GM12878 (cell line): ENCODE measurements around the gene LIF. TPM values are rescaled to one million over a fixed set of nuclear protein-coding genes. Genes with fewer than 3 reads are reported as not detected.

ENCODE experiments used
- ATAC-seq: fragments of 200-7000 bp; cut with Tn5 transposase; 3 replicates; pipeline ENCODE4 v1.9.1; 2020; ENCODE audit warnings: mild to moderate bottlenecking, moderate library complexity
- BruUV-seq: library from RNA; stranded (reverse); fragments of 400-500 nt; replicated peaks from 2 replicates; lab custom pipeline; 2021; lab: Mats Ljungman, UMichigan
- CTCF ChIA-PET: fragments of 300-600 bp; sonication (Branson Sonifier 250); formaldehyde crosslinking; extraction: SDS; loops from one replicate; lab custom pipeline; 2021; ENCODE audit warnings: inconsistent platforms; lab: Yijun Ruan, JAX
- POLR2A ChIA-PET: fragments of 350-600 bp; formaldehyde crosslinking; extraction: SDS; loops from one replicate; lab custom pipeline; 2021; ENCODE audit warnings: inconsistent platforms; lab: Charles Lee
- RAD21 ChIA-PET: fragments of 300-600 bp; sonication (Branson Sonifier 250); formaldehyde crosslinking; loops from one replicate; lab custom pipeline; 2023; ENCODE audit warnings: antibody characterized with exemption; ENCODE audit not compliant: unreplicated experiment; lab: Charles Lee
- SMC1A ChIA-PET: fragments of 300-600 bp; sonication (Branson Sonifier 250); formaldehyde crosslinking; loops from one replicate; lab custom pipeline; 2023; ENCODE audit not compliant: unreplicated experiment, uncharacterized antibody; lab: Charles Lee
- DNase-seq: peaks from one replicate; pipeline ENCODE4 v3.0.0-alpha.2; 2011; ENCODE audit warnings: low read depth, low spot score
- FAIRE-seq: peaks from 3 replicates; lab custom pipeline; 2011; peaks lifted over from hg19 to GRCh38; lab: Jason Lieb, UNC
- H2AFZ ChIP-seq: 2 replicates; pipeline ENCODE4 v1.6.0; 2011; ENCODE audit warnings: low read depth, low read length, control low read depth; ENCODE audit not compliant: control insufficient read depth
- H3K27ac ChIP-seq: 2 replicates; pipeline ENCODE4 v1.5.1; 2011; ENCODE audit warnings: control low read depth; ENCODE audit not compliant: control insufficient read depth, insufficient read depth
- H3K27me3 ChIP-seq, 2 experiments: replicated peaks in 1 of 2; 2 replicates each; pipeline versions ENCODE4 v1.6.0 to v1.6.1; 2011; ENCODE audit warnings: low read length in 1 of 2; ENCODE audit not compliant: control insufficient read depth in 2 of 2, insufficient read depth in 2 of 2
- H3K36me3 ChIP-seq, 2 experiments: 2 replicates each; pipeline ENCODE4 v1.5.1; 2011; ENCODE audit warnings: low read length in 1 of 2; ENCODE audit not compliant: control insufficient read depth in 2 of 2, insufficient read depth in 2 of 2
- H3K4me1 ChIP-seq: 2 replicates; pipeline ENCODE4 v1.6.1; 2011; ENCODE audit warnings: mild to moderate bottlenecking, low read length, moderate library complexity, mixed read lengths; ENCODE audit not compliant: control insufficient read depth, insufficient read depth
- H3K4me2 ChIP-seq: 2 replicates; pipeline ENCODE4 v1.6.0; 2011; ENCODE audit warnings: control low read depth; ENCODE audit not compliant: control insufficient read depth, insufficient read depth
- H3K4me3 ChIP-seq: fragments of 200-600 bp; sonication (generic); 2 replicates; pipeline ENCODE4 v1.5.1; 2016
- H3K79me2 ChIP-seq: 2 replicates; pipeline ENCODE4 v1.6.0; 2011; ENCODE audit warnings: low read length; ENCODE audit not compliant: control insufficient read depth, insufficient read depth
- H3K9ac ChIP-seq: 2 replicates; pipeline ENCODE4 v1.8.0; 2011; ENCODE audit warnings: low read length, control low read depth, mixed read lengths; ENCODE audit not compliant: control insufficient read depth, insufficient read depth
- H3K9me3 ChIP-seq: replicated peaks from 3 replicates; pipeline ENCODE4 v1.5.1; 2011; ENCODE audit warnings: mild to moderate bottlenecking, low read length; ENCODE audit not compliant: control insufficient read depth, insufficient read depth
- H4K20me1 ChIP-seq: 2 replicates; pipeline ENCODE4 v1.6.0; 2011; ENCODE audit not compliant: control insufficient read depth, insufficient read depth
- CREM ChIP-seq: IDR thresholded peaks from 2 replicates; pipeline ENCODE4 v1.6.1; 2014; ENCODE audit warnings: antibody characterized with exemption, low read depth
- ETV6 ChIP-seq, 2 experiments: fragments of 450-650 bp in 1 of 2; IDR thresholded peaks in 1 of 2; conservative IDR thresholded peaks in 1 of 2; 2 replicates each; pipeline ENCODE4 v1.6.1; 2014; ENCODE audit warnings: antibody characterized with exemption in 1 of 2, borderline replicate concordance in 1 of 2, low read depth in 1 of 2, mild to moderate bottlenecking in 1 of 2, moderate library complexity in 1 of 2
- KAT2A ChIP-seq: conservative IDR thresholded peaks from 2 replicates; pipeline ENCODE4 v1.6.1; 2011; ENCODE audit warnings: low read depth, low read length; ENCODE audit not compliant: control insufficient read depth
- NBN ChIP-seq: fragments of 450-650 bp; IDR thresholded peaks from 2 replicates; pipeline ENCODE4 v1.6.1; 2016
- ZBTB40 ChIP-seq: fragments of 450-650 bp; IDR thresholded peaks from 2 replicates; pipeline ENCODE4 v1.6.1; 2016; ENCODE audit warnings: mild to moderate bottlenecking, moderate library complexity, borderline replicate concordance
- WGBS: methylation state at CpG from one replicate; pipeline ENCODE4 v1.1.6; 2016; ENCODE audit warnings: low lambda C conversion rate; ENCODE audit not compliant: insufficient replicate concordance, insufficient coverage; ENCODE audit errors: missing lambda C conversion rate; 5-methylcytosine and 5-hydroxymethylcytosine counted together
- in situ Hi-C: fragments of 300-500 bp; cut with MboI; formaldehyde crosslinking; loops from 9 replicates; pipeline ENCODE4 v1.14.3; 2018; ENCODE audit warnings: mixed read lengths
- intact Hi-C: fragments of 100-400 bp; cut with micrococcal nuclease; formaldehyde crosslinking; loops from one replicate; pipeline ENCODE4 v1.14.2; 2022; ENCODE audit not compliant: unreplicated experiment
- polyA plus RNA-seq, 11 experiments: library from polyadenylated mRNA; depleted of rRNA in 4 of 11; unstranded in 6 of 11; stranded (reverse) in 5 of 11; fragments of >200 nt; fragmentation: Nextera tagmentation in 4 of 11; fragmentation: Illumina TruSeq in 1 of 11; extraction: Ambion mirVana in 4 of 11; extraction: Trizol in 1 of 11; gene quantifications; 1 replicate in 1 of 11; 2 replicates in 10 of 11; pipeline versions ENCODE4 v1.2.1 to v1.2.3, GENCODE V29; 2011 to 2016; ENCODE audit warnings: inconsistent platforms in 2 of 11, missing spikeins in 2 of 11, low read depth in 1 of 11
- total RNA-seq, 4 experiments: library from RNA; depleted of rRNA in 3 of 4; stranded (reverse); fragments of >200 nt in 3 of 4; fragmentation: Illumina TruSeq in 1 of 4; extraction: Trizol in 1 of 4; gene quantifications; 2 replicates each; pipeline versions ENCODE4 v1.2.1 to v1.2.3, GENCODE V29; 2013 to 2021

Gene LIF
- total and polyA plus RNA-seq, 10 of the 15 experiments (the other 5 are each of a cell fraction or from before 2014, with no cell fraction given), result 0.05 to 3.4 (median 0.97) TPM

- no peak for TF ChIP-seq NBN
Measured at GRCh38 chr22:30221121-30221992, 25.2 kb downstream of the LIF start (continued).

GRCh38 chr22:30220338-30221012 lies 26.1 kb downstream of the LIF start:
- POLR2A ChIA-PET, result interaction anchor here (0.6 kb wide), 1 partner anchor 518 kb away, joined by 3 read pairs; no protein-coding TSS in a partner anchor
- DNase-seq (no peak), ATAC-seq (no peak), FAIRE-seq (peak; percentile 54)
- H3K27me3 ChIP-seq, result no peaks in the 10 kb centered on the region
- BruUV-seq, result no TSS peak
- H3K9me3 ChIP-seq, result no peaks in the 10 kb centered on the region
- no peak overlapping the region for H3K27ac ChIP-seq
- CTCF ChIA-PET, result interaction anchor here (0.9 kb wide), 1 partner anchor 35 kb away, joined by 3 read pairs; no protein-coding TSS in a partner anchor
- no peaks in the 10 kb centered on the region for H4K20me1 ChIP-seq
- no peak for TF ChIP-seq NBN
- TF ChIP-seq CREM, result no peak
- no peak for TF ChIP-seq ETV6 (conservative IDR thresholded peaks at IDR 0.05 in 1 of 2, IDR thresholded peaks at IDR 0.05 in 1 of 2; ENCODE audit: borderline replicate concordance in 1 of 2, low read depth in 1 of 2)
- peak; percentile 69; the same call in 1 of the 2 replicates for TF ChIP-seq ZBTB40
- no peak for TF ChIP-seq KAT2A
- peaks cover 25% of the 10 kb centered on the region for H3K4me1 ChIP-seq
- in situ Hi-C loops (no loop called here), intact Hi-C loops (no loop called here)
- no peak overlapping the region for H2AFZ ChIP-seq
- 55% methylated on average over 7 of the region's 7 CpGs for WGBS
- no peak overlapping the region for H3K4me3 ChIP-seq
- H3K79me2 ChIP-seq, result no peaks in the 10 kb centered on the region
- H3K36me3 ChIP-seq, result no peaks in the 10 kb centered on the region
- peak overlapping the region; percentile 51; the same call in 1 of the 2 replicates for H3K4me2 ChIP-seq
- H3K9ac ChIP-seq, result no peak overlapping the region; the same call in 1 of the 2 replicates
- SMC1A ChIA-PET, result no interaction called here
- RAD21 ChIA-PET, result no interaction called here
